IMR-90 (cell line): ENCODE measurements around the gene RSRC1. TPM values are rescaled to one million over a fixed set of nuclear protein-coding genes. Genes with fewer than 3 reads are reported as not detected.

Experiments used
- ATAC-seq: fragments of 200-7000 bp; cut with Tn5 transposase; 2 replicates; pipeline ENCODE4 v1.9.1; 2020; ENCODE audit warnings: low read depth, mild to moderate bottlenecking, moderate library complexity
- BruUV-seq: library from RNA; stranded (reverse); fragments of 400-500 nt; replicated peaks from 2 replicates; lab custom pipeline; 2021; lab: Mats Ljungman, UMichigan
- CTCF ChIA-PET: fragments of 300-600 bp; formaldehyde crosslinking; extraction: SDS; loops from one replicate; lab custom pipeline; 2021; ENCODE audit warnings: antibody characterized with exemption; lab: Yijun Ruan, JAX
- POLR2A ChIA-PET: fragments of 300-600 bp; sonication (Branson Sonifier 250); formaldehyde crosslinking; loops from one replicate; lab custom pipeline; 2022; ENCODE audit warnings: antibody characterized with exemption; ENCODE audit not compliant: unreplicated experiment; lab: Charles Lee
- DNase-seq: peaks from one replicate; pipeline ENCODE4 v3.0.0; 2013
- H2AFZ ChIP-seq: replicated peaks from 2 replicates; pipeline ENCODE3; 2013; ENCODE audit warnings: low read length, mild to moderate bottlenecking; ENCODE audit not compliant: poor library complexity
- H2AK5ac ChIP-seq: 2 replicates; pipeline ENCODE4 v1.6.1; 2013; ENCODE audit warnings: low read depth, low read length, inconsistent platforms
- H2AK9ac ChIP-seq: replicated peaks from 2 replicates; pipeline ENCODE3; 2013; ENCODE audit warnings: mild to moderate bottlenecking, low read depth, low read length, moderate library complexity; ENCODE audit not compliant: poor library complexity
- H2BK120ac ChIP-seq: 2 replicates; pipeline ENCODE4 v1.6.1; 2013; ENCODE audit warnings: low read depth, low read length, inconsistent platforms
- H2BK15ac ChIP-seq: 3 replicates; pipeline ENCODE4 v1.6.1; 2013; ENCODE audit warnings: low read depth, low read length, inconsistent platforms
- H2BK20ac ChIP-seq: 2 replicates; pipeline ENCODE4 v1.6.1; 2013; ENCODE audit warnings: low read depth, mild to moderate bottlenecking, inconsistent platforms, low read length, moderate library complexity
- H2BK5ac ChIP-seq: 2 replicates; pipeline ENCODE4 v1.6.1; 2013; ENCODE audit warnings: mild to moderate bottlenecking, low read depth, low read length, inconsistent platforms; ENCODE audit not compliant: poor library complexity, severe bottlenecking
- H3K14ac ChIP-seq: replicated peaks from 2 replicates; pipeline ENCODE4 v1.6.1; 2013; ENCODE audit warnings: low read depth, low read length, inconsistent platforms
- H3K18ac ChIP-seq: 2 replicates; pipeline ENCODE4 v1.6.1; 2013; ENCODE audit warnings: low read depth, low read length, control low read depth
- H3K23ac ChIP-seq: 2 replicates; pipeline ENCODE4 v1.6.1; 2013; ENCODE audit warnings: low read depth, low read length, inconsistent platforms
- H3K27ac ChIP-seq: 2 replicates; pipeline ENCODE4 v1.5.1; 2013; ENCODE audit warnings: mild to moderate bottlenecking, control low read depth, low read length; ENCODE audit not compliant: insufficient read depth
- H3K27me3 ChIP-seq: 2 replicates; pipeline ENCODE4 v1.6.1; 2013; ENCODE audit warnings: low read length; ENCODE audit not compliant: control insufficient read depth, insufficient read depth
- H3K36me3 ChIP-seq: 2 replicates; pipeline ENCODE4 v1.6.1; 2013; ENCODE audit warnings: low read length, mixed read lengths; ENCODE audit not compliant: control insufficient read depth, insufficient read depth
- H3K4ac ChIP-seq: 2 replicates; pipeline ENCODE4 v1.6.1; 2013; ENCODE audit warnings: low read depth, low read length, inconsistent platforms
- H3K4me1 ChIP-seq: 2 replicates; pipeline ENCODE4 v1.6.1; 2013; ENCODE audit warnings: low read length, mixed read lengths; ENCODE audit not compliant: control insufficient read depth, insufficient read depth
- H3K4me2 ChIP-seq: 2 replicates; pipeline ENCODE4 v1.6.1; 2013; ENCODE audit warnings: low read depth, mild to moderate bottlenecking, control low read depth, low read length, moderate library complexity
- H3K4me3 ChIP-seq: 2 replicates; pipeline ENCODE4 v1.5.1; 2013; ENCODE audit warnings: low read depth, mild to moderate bottlenecking, control low read depth, low read length, moderate library complexity; ENCODE audit not compliant: insufficient read depth
- H3K56ac ChIP-seq: 2 replicates; pipeline ENCODE4 v1.6.1; 2013; ENCODE audit warnings: low read length, inconsistent platforms; ENCODE audit not compliant: insufficient read depth; ENCODE audit errors: extremely low read depth
- H3K79me1 ChIP-seq, 2 experiments: 2 replicates each; pipeline ENCODE4 v1.6.1; 2013; ENCODE audit warnings: low read length in 2 of 2, inconsistent platforms in 1 of 2, low read depth in 1 of 2
- H3K9ac ChIP-seq: 2 replicates; pipeline ENCODE4 v1.6.1; 2013; ENCODE audit warnings: low read depth, low read length, control low read depth
- H3K9me1 ChIP-seq: 2 replicates; pipeline ENCODE4 v1.6.1; 2013; ENCODE audit warnings: low read length, inconsistent platforms; ENCODE audit not compliant: insufficient read depth
- H3K9me3 ChIP-seq: 2 replicates; pipeline ENCODE4 v1.6.1; 2013; ENCODE audit warnings: low read length; ENCODE audit not compliant: control insufficient read depth, insufficient read depth
- H4K20me1 ChIP-seq: 2 replicates; pipeline ENCODE4 v1.6.1; 2013; ENCODE audit warnings: low read length, inconsistent platforms; ENCODE audit not compliant: insufficient read depth
- H4K5ac ChIP-seq: 2 replicates; pipeline ENCODE4 v1.6.1; 2013; ENCODE audit warnings: mild to moderate bottlenecking, low read depth, low read length, control low read depth
- H4K8ac ChIP-seq, 2 experiments: 2 replicates each; pipeline ENCODE4 v1.6.1; 2013; ENCODE audit warnings: low read depth in 2 of 2, low read length in 2 of 2, control low read depth in 1 of 2, inconsistent platforms in 1 of 2
- H4K91ac ChIP-seq: 2 replicates; pipeline ENCODE4 v1.6.1; 2013; ENCODE audit warnings: low read depth, low read length, inconsistent platforms; ENCODE audit not compliant: insufficient read depth
- BHLHE40 ChIP-seq: fragments of 150-350 bp; IDR thresholded peaks from 2 replicates; pipeline ENCODE4 v1.6.1; 2016; ENCODE audit warnings: mild to moderate bottlenecking, low read depth, low read length
- CEBPB ChIP-seq: IDR thresholded peaks from 2 replicates; pipeline ENCODE4 v1.6.1; 2012; ENCODE audit warnings: low read depth, low read length, improper control_type of control experiment
- CHD1 ChIP-seq: IDR thresholded peaks from 2 replicates; pipeline ENCODE4 v1.6.1; 2012; ENCODE audit warnings: low read depth, low read length, improper control_type of control experiment
- CTCF ChIP-seq: conservative IDR thresholded peaks from 2 replicates; pipeline ENCODE4 v1.5.1; 2012; ENCODE audit warnings: mild to moderate bottlenecking, low read depth, low read length, improper control_type of control experiment
- ELK1 ChIP-seq: fragments of 150-350 bp; IDR thresholded peaks from 2 replicates; pipeline ENCODE4 v1.6.1; 2016; ENCODE audit warnings: low read depth, mild to moderate bottlenecking, low read length, moderate library complexity, borderline replicate concordance
- FOS ChIP-seq: fragments of 150-350 bp; IDR thresholded peaks from 2 replicates; pipeline ENCODE4 v1.6.1; 2016; ENCODE audit warnings: low read depth, low read length
- MAFK ChIP-seq: IDR thresholded peaks from 2 replicates; pipeline ENCODE4 v1.6.1; 2012; ENCODE audit warnings: low read depth, low read length, improper control_type of control experiment
- MAZ ChIP-seq: IDR thresholded peaks from 2 replicates; pipeline ENCODE4 v1.6.1; 2012; ENCODE audit warnings: low read depth, mild to moderate bottlenecking, low read length, improper control_type of control experiment, moderate library complexity, borderline replicate concordance
- NFE2L2 ChIP-seq: fragments of 150-350 bp; IDR thresholded peaks from 2 replicates; pipeline ENCODE4 v1.6.1; 2016; ENCODE audit warnings: low read depth, mild to moderate bottlenecking, low read length
- POLR2A ChIP-seq: IDR thresholded peaks from 2 replicates; pipeline ENCODE4 v1.6.1; 2012; ENCODE audit warnings: mild to moderate bottlenecking, low read depth, low read length
- RAD21 ChIP-seq: IDR thresholded peaks from 2 replicates; pipeline ENCODE4 v1.6.1; 2012; ENCODE audit warnings: low read length, improper control_type of control experiment
- RCOR1 ChIP-seq: IDR thresholded peaks from 2 replicates; pipeline ENCODE4 v1.6.1; 2012; ENCODE audit warnings: mild to moderate bottlenecking, low read length, improper control_type of control experiment; ENCODE audit not compliant: insufficient replicate concordance
- RFX5 ChIP-seq: IDR thresholded peaks from 2 replicates; pipeline ENCODE4 v1.8.0; 2012; ENCODE audit warnings: low read depth, mild to moderate bottlenecking, low read length, moderate library complexity
- USF2 ChIP-seq: fragments of 150-350 bp; IDR thresholded peaks from 2 replicates; pipeline ENCODE4 v1.6.1; 2017; ENCODE audit warnings: mild to moderate bottlenecking, antibody characterized with exemption, low read length, low read depth
- WGBS, 2 experiments: methylation state at CpG; one replicate each; pipeline versions ENCODE4 v1.1.5 to v1.1.7; 2013; ENCODE audit warnings: missing lambda C conversion rate in 2 of 2; ENCODE audit not compliant: insufficient read length in 1 of 2; ENCODE audit errors: extremely low coverage in 2 of 2; 5-methylcytosine and 5-hydroxymethylcytosine counted together
- dilution Hi-C: fragments of 300-500 bp; cut with HindIII; formaldehyde crosslinking; loops from one replicate; pipeline ENCODE4 v1.14.3; 2018; ENCODE audit warnings: low sequenced_read_pairs; ENCODE audit not compliant: unreplicated experiment
- in situ Hi-C: fragments of 300-500 bp; cut with MboI; formaldehyde crosslinking; loops from 3 replicates; pipeline ENCODE4 v1.14.3; 2019; ENCODE audit warnings: low sequenced_read_pairs, inconsistent platforms, mixed read lengths
- intact Hi-C: fragments of 100-400 bp; cut with micrococcal nuclease; formaldehyde crosslinking; loops from 2 replicates; pipeline ENCODE4 v1.10.0; 2022
- polyA plus RNA-seq, 3 experiments: library from polyadenylated mRNA; depleted of rRNA; stranded (reverse); fragments of >200 nt; gene quantifications; 2 replicates each; pipeline ENCODE4 v1.2.3, GENCODE V29; 2012; ENCODE audit warnings: low replicate concordance in 1 of 3
- total RNA-seq: library from RNA; depleted of rRNA; stranded (reverse); fragments of >200 nt; gene quantifications from 2 replicates; pipeline ENCODE4 v1.2.3, GENCODE V29; 2012

RSRC1 gene
- total and polyA plus RNA-seq, 2 of the 4 experiments (the other 2 are of a cell fraction): 3.8 to 41.8 TPM

GRCh38 chr3:158470944-158471638 is 361.2 kb downstream of the RSRC1 start:
- H2BK5ac ChIP-seq: peak overlapping the region; percentile 99
- H3K4me2 ChIP-seq: peak overlapping the region; percentile 70; the same call in 1 of the 2 replicates
- H4K91ac ChIP-seq: peak overlapping the region; percentile 77
- H2AK5ac ChIP-seq: peak overlapping the region; percentile 80; the same call in 1 of the 2 replicates
- no peak overlapping the region for H3K4me3 ChIP-seq
- peak overlapping the region; percentile 49; the same call in 1 of the 2 replicates for H3K4ac ChIP-seq
- BruUV-seq: no TSS peak
- CTCF ChIA-PET: no interaction called here
- H3K27ac ChIP-seq: peak overlapping the region; percentile 82
- H3K9me3 ChIP-seq: no peaks in the 10 kb centered on the region
- peak overlapping the region; percentile 94 for H3K18ac ChIP-seq
- dilution Hi-C loops (no loop called here), in situ Hi-C loops (no loop called here), intact Hi-C loops (loop anchor here (5.0 kb wide), 1 partner anchor 36 kb away; no protein-coding TSS in a partner anchor)
- peak overlapping the region; percentile 2; the same call in 2 of the 3 replicates for H2BK15ac ChIP-seq
- no peaks in the 10 kb centered on the region for H3K79me1 ChIP-seq
- 0 out of 2 replicates have a peak overlapping the region, but pooled peaks have one; percentile 58 for H3K56ac ChIP-seq
- H4K5ac ChIP-seq: peak overlapping the region; percentile 64; the same call in 1 of the 2 replicates
- H4K8ac ChIP-seq: peak overlapping the region; percentile 22 to 66; a peak in 3 of 4 replicates
- H3K27me3 ChIP-seq: no peaks in the 10 kb centered on the region
- no peaks in the 10 kb centered on the region for H3K9me1 ChIP-seq
- H3K4me1 ChIP-seq: peaks cover 3% of the 10 kb centered on the region; the same call in 1 of the 2 replicates
- peak; percentile 79 for DNase-seq
- 0 out of 2 replicates have a peak overlapping the region, but pooled peaks have one; percentile 41 for H3K14ac ChIP-seq
- H4K20me1 ChIP-seq: no peaks in the 10 kb centered on the region
- no peak overlapping the region for H3K23ac ChIP-seq
- no peaks in the 10 kb centered on the region for H3K36me3 ChIP-seq
- POLR2A ChIA-PET: no interaction called here
- peak overlapping the region; percentile 76 for H2BK120ac ChIP-seq
- WGBS, 2 experiments: no CpG with 5 or more reads among the region's 2 CpGs
- TF ChIP-seq CTCF (no peak), POLR2A (no peak), RCOR1 (no peak), CEBPB (no peak), ELK1 (no peak), NFE2L2 (no peak), USF2 (no peak), FOS (no peak), CHD1 (no peak), RFX5 (no peak), BHLHE40 (no peak), MAZ (no peak), MAFK (no peak), RAD21 (no peak)
- no peak overlapping the region for H2AFZ ChIP-seq
- peak overlapping the region; percentile 59 for H2BK20ac ChIP-seq
- no peak overlapping the region for H3K9ac ChIP-seq
- peak; percentile 78 for ATAC-seq
- no peak overlapping the region for H2AK9ac ChIP-seq
